ENCODE results near the gene BMPER. TPM values are rescaled to one million over a fixed set of nuclear protein-coding genes. Genes with fewer than 3 reads are reported as not detected.

The BMPER gene
- total and polyA plus RNA-seq, 2 of the 8 experiments (the other 6 are each of a cell fraction or from before 2014, with no cell fraction given) = 0.33 to 0.69 TPM

DNA sequence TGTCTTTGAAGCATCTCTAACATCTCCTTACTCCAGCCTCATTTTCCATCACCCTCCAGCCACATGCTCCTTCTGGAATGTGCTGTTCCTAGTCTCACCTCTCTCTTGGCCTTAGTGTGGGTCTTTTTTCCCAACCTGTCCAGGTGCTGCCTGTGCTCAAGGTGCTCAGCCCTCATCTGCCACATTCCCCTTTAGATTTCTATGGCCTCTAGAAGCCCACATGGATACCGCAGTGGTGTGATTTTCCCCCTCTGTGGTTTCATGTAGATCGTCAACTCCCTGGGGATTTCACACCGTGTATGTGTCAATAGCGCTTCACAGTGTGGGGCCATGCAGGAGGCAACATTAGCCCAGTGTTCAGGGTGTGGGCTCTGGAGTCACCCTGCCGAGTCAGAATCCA, 32.5 kb downstream of the BMPER start:
- CTCF ChIA-PET (ENCODE audit: partially characterized antibody) = no interaction called here
- H2BK15ac ChIP-seq (ENCODE audit: low read length) = 0 out of 2 replicates have a peak overlapping the region, but pooled peaks have one; percentile 29
- no peak overlapping the region for H2BK20ac ChIP-seq (ENCODE audit: low read length)
- H3K4me1 ChIP-seq (replicated peaks in 1 of 4; ENCODE audit: control insufficient read depth in 3 of 4, insufficient read depth in 4 of 4, low read length in 3 of 4) = no peaks in the 10 kb centered on the region; a peak in 1 of 7 replicates
- no peak overlapping the region for H3K23ac ChIP-seq (ENCODE audit: insufficient read length)
- no peak overlapping the region for H3K56ac ChIP-seq (replicated peaks; ENCODE audit: insufficient read length, low read depth, low read length)
- no peak overlapping the region for H3K4ac ChIP-seq (replicated peaks; ENCODE audit: insufficient read length, low read depth, low read length)
- H2BK12ac ChIP-seq (ENCODE audit: low read depth, low read length) = no peak overlapping the region
- H3K23me2 ChIP-seq (ENCODE audit: low read depth, low read length) = no peaks in the 10 kb centered on the region; the same call in 1 of the 2 replicates
- no peak overlapping the region for H3K9ac ChIP-seq (replicated peaks in 1 of 4; ENCODE audit: extremely low read depth in 1 of 4, low read depth in 3 of 4, low read length in 3 of 4)
- H3K14ac ChIP-seq (ENCODE audit: insufficient read length) = no peak overlapping the region
- WGBS, 2 experiments (ENCODE audit: extremely low coverage in 1 of 2, insufficient coverage in 1 of 2, insufficient read length in 1 of 2, insufficient replicate concordance in 2 of 2, low coverage in 1 of 2, low lambda C conversion rate in 2 of 2, missing lambda C conversion rate in 1 of 2) = 89% methylated on average over 5 of the region's 5 CpGs; no CpG with 5 or more reads in 1 of the 2 experiments
- H3K18ac ChIP-seq (ENCODE audit: extremely low read depth, low read length) = no peak overlapping the region
- DNase-seq (ENCODE audit: low read depth in 1 of 2, low spot score in 2 of 2) (no peak), FAIRE-seq (no peak)
- no peaks in the 10 kb centered on the region for H3K9me3 ChIP-seq (ENCODE audit: insufficient read depth in 2 of 2, low read depth in 1 of 2, low read length in 1 of 2)
- H2AK5ac ChIP-seq (ENCODE audit: low read depth, low read length) = no peak overlapping the region
- H3K4me3 ChIP-seq (ENCODE audit: extremely low read depth in 1 of 4, insufficient read depth in 2 of 4, low read depth in 3 of 4, low read length in 4 of 4) = no peak overlapping the region
- POLR2A ChIA-PET (ENCODE audit: partially characterized antibody) = no interaction called here
- no peak overlapping the region for H2AFZ ChIP-seq (ENCODE audit: low read length)
- H2BK120ac ChIP-seq (replicated peaks; ENCODE audit: low read depth, low read length) = no peak overlapping the region
- no peak overlapping the region for H4K5ac ChIP-seq (ENCODE audit: insufficient read length, low read depth, low read length)
- no peak overlapping the region for H4K91ac ChIP-seq (replicated peaks; ENCODE audit: insufficient read length, low read length)
- no peak overlapping the region for H3K4me2 ChIP-seq (ENCODE audit: insufficient read depth in 1 of 2, low read depth in 2 of 2, low read length in 2 of 2)
- no peaks in the 10 kb centered on the region for H4K20me1 ChIP-seq (replicated peaks in 1 of 2; ENCODE audit: control insufficient read depth in 1 of 2, insufficient read depth in 2 of 2, low read length in 2 of 2)
- H4K8ac ChIP-seq (ENCODE audit: extremely low read depth, insufficient read depth, low read length) = no peak overlapping the region
- no peak for TF ChIP-seq YY1 (IDR thresholded peaks at IDR 0.05; ENCODE audit: low read depth, low read length)
- no peak for TF ChIP-seq SRF (IDR thresholded peaks at IDR 0.05; ENCODE audit: low read depth, low read length)
- TF ChIP-seq ASH2L (IDR thresholded peaks at IDR 0.05; ENCODE audit: low read length) = no peak
- TF ChIP-seq ZNF274 (IDR thresholded peaks at IDR 0.05; ENCODE audit: borderline replicate concordance, extremely low read depth, low read length) = no peak
- TF ChIP-seq POU5F1 (IDR thresholded peaks at IDR 0.05; ENCODE audit: low read depth, low read length) = no peak
- no peak for TF ChIP-seq CTBP2 (IDR thresholded peaks at IDR 0.05; ENCODE audit: borderline replicate concordance, insufficient read depth, insufficient read length, low read length)
- no peaks in the 10 kb centered on the region for H3K36me3 ChIP-seq (ENCODE audit: control insufficient read depth in 2 of 4, insufficient read depth in 4 of 4, low read length in 3 of 4)
- H3K27me3 ChIP-seq (replicated peaks in 1 of 4; ENCODE audit: control insufficient read depth in 3 of 4, extremely low read depth in 1 of 4, insufficient read depth in 3 of 4, low read length in 3 of 4) = no peaks in the 10 kb centered on the region
- no peak overlapping the region for H2BK5ac ChIP-seq (ENCODE audit: low read depth, low read length)
- H3K79me1 ChIP-seq (ENCODE audit: low read depth, low read length) = no peaks in the 10 kb centered on the region
- H3K27ac ChIP-seq (ENCODE audit: low read depth, low read length) = no peak overlapping the region
- H3K79me2 ChIP-seq (ENCODE audit: control insufficient read depth in 1 of 2, insufficient read depth in 2 of 2, low read length in 2 of 2) = no peaks in the 10 kb centered on the region

Measured in H1 (cell line).